Muscle of arm (tissue), 12 donors: Measurements from ENCODE around the gene FBXO2. TPM values are rescaled to one million over a fixed set of nuclear protein-coding genes. Genes with fewer than 3 reads are reported as not detected.

Experiments
- polyA plus RNA-seq, 12 donors: library from polyadenylated mRNA; unstranded; fragments of 120-200 nt; gene quantifications; one replicate each; pipeline ENCODE4 v1.2.1, GENCODE V29; 2013; ENCODE audit not compliant: insufficient read length in 12 of 12

Gene FBXO2
- polyA plus RNA-seq, 12 donors = 0.16 to 21.4 (median 0.52) TPM; not detected in 1

Other genes starting within 250 kb of the FBXO2 start
- under 1 TPM in 10 of 12 donors, not detected in 2; 0.14 to 0.57 (median 0.24) TPM for gene DISP3, start 175.3 kb downstream of the FBXO2 start, polyA plus RNA-seq
- 10 to 100 TPM in 1 of 12 donors, 1 to 10 TPM in 10, not detected in 1; 2.9 to 14.0 (median 4.8) TPM for gene FBXO44, start 448 bp upstream of the FBXO2 start, polyA plus RNA-seq
- gene FBXO6, start 9.8 kb upstream of the FBXO2 start, polyA plus RNA-seq = 1 to 10 TPM in 10 of 12 donors, not detected in 2; 2.3 to 5.0 (median 3.4) TPM
- gene MAD2L2, start 26.7 kb upstream of the FBXO2 start, polyA plus RNA-seq = 10 to 100 TPM in 11 of 12 donors, not detected in 1; 15.8 to 39.8 (median 25.1) TPM
- under 1 TPM in 10 of 12 donors, not detected in 2; 0.26 to 0.52 (median 0.35) TPM for gene DRAXIN, start 37.3 kb upstream of the FBXO2 start, polyA plus RNA-seq
- 10 to 100 TPM in 11 of 12 donors, not detected in 1; 14.0 to 24.3 (median 16.7) TPM for gene AGTRAP, start 81.7 kb upstream of the FBXO2 start, polyA plus RNA-seq
- gene C1orf167, start 107.8 kb upstream of the FBXO2 start, polyA plus RNA-seq = 10 to 100 TPM in 1 of 12 donors, 1 to 10 TPM in 9, not detected in 2; 1.8 to 10.6 (median 5.7) TPM
- 100 to 1,000 TPM in 1 of 12 donors, 10 to 100 TPM in 11; 22.3 to 122 (median 38.6) TPM for gene MTHFR, start 151.5 kb upstream of the FBXO2 start, polyA plus RNA-seq
- gene CLCN6, start 151.8 kb upstream of the FBXO2 start, polyA plus RNA-seq = 10 to 100 TPM in 10 of 12 donors, 1 to 10 TPM in 1, not detected in 1; 9.9 to 18.1 (median 14.6) TPM
- 10 to 100 TPM in 1 of 12 donors, 1 to 10 TPM in 7, under 1 TPM in 3, not detected in 1; 0.73 to 14.7 (median 1.5) TPM for gene NPPA, start 193.4 kb upstream of the FBXO2 start, polyA plus RNA-seq
- not detected for gene NPPB, start 204.5 kb upstream of the FBXO2 start, polyA plus RNA-seq